ENCODE data around the gene LAGE3.

The LAGE3 gene

DNA sequence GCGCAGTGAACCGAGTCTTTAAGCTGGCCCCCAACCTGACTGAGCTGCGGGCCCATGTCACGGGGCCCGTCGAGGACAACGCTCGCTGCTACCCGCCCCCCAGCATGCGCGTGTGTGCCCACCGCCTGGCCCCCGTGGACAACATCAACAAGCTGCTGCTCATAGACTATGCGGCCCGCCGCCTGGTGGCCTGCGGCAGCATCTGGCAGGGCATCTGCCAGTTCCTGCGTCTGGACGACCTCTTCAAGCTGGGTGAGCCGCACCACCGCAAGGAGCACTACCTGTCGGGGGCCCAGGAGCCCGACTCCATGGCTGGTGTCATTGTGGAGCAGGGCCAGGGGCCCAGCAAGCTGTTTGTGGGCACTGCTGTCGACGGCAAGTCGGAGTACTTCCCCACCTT, 18.8 kb downstream of the LAGE3 start:
- H3K27ac Mint-ChIP-seq, result no peak overlapping the region
- H3K4me1 Mint-ChIP-seq, result peaks cover 9% of the 10 kb centered on the region
- DNase-seq (no peak), ATAC-seq (no peak)
- no peaks in the 10 kb centered on the region for H3K9me3 Mint-ChIP-seq
- H3K27me3 Mint-ChIP-seq, result no peaks in the 10 kb centered on the region
- H3K36me3 Mint-ChIP-seq (ENCODE audit: low read depth), result peaks cover 4% of the 10 kb centered on the region
- peak overlapping the region; percentile 81 for H3K4me3 Mint-ChIP-seq

DNA sequence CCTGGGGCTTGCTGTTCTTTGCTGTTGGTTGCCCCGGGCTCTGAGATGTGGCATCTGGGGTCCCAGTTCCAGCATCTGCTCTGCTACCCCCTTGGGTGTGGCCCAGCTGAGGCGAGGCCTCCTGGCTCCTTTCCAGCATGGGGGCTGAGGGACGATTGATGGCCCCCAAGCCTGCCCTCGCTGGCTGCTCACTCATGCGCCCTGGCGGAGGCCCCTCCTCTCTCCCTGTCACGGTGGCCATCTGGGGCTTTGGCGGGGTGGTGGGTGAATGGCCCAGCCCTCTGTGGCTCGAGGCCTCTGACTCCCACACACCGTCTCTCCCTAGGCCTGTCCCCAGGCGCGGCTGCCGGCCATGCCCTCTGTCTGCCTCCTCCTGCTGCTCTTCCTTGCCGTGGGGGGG, 19.2 kb downstream of the LAGE3 start:
- no peak for ATAC-seq
- H3K27me3 Mint-ChIP-seq, result no peaks in the 10 kb centered on the region
- peaks cover 9% of the 10 kb centered on the region for H3K4me1 Mint-ChIP-seq
- H3K36me3 Mint-ChIP-seq (ENCODE audit: low read depth), result peaks cover 4% of the 10 kb centered on the region
- H3K4me3 Mint-ChIP-seq, result peak overlapping the region; percentile 81
- H3K27ac Mint-ChIP-seq, result no peak overlapping the region
- no peak for DNase-seq
- H3K9me3 Mint-ChIP-seq, result no peaks in the 10 kb centered on the region

- Mint-ChIP-seq H3K9me3 (no peaks in the 10 kb centered on the region), H3K4me3 (peak overlapping the region; percentile 81), H3K4me1 (peaks cover 9% of the 10 kb centered on the region), H3K36me3 (ENCODE audit: low read depth) (peaks cover 4% of the 10 kb centered on the region), H3K27ac (no peak overlapping the region), H3K27me3 (no peaks in the 10 kb centered on the region)
- DNase-seq (no peak), ATAC-seq (peak; percentile 53)
Measured at GRCh38 chrX:154458954-154459778, 19.9 kb downstream of the LAGE3 start.

DNA sequence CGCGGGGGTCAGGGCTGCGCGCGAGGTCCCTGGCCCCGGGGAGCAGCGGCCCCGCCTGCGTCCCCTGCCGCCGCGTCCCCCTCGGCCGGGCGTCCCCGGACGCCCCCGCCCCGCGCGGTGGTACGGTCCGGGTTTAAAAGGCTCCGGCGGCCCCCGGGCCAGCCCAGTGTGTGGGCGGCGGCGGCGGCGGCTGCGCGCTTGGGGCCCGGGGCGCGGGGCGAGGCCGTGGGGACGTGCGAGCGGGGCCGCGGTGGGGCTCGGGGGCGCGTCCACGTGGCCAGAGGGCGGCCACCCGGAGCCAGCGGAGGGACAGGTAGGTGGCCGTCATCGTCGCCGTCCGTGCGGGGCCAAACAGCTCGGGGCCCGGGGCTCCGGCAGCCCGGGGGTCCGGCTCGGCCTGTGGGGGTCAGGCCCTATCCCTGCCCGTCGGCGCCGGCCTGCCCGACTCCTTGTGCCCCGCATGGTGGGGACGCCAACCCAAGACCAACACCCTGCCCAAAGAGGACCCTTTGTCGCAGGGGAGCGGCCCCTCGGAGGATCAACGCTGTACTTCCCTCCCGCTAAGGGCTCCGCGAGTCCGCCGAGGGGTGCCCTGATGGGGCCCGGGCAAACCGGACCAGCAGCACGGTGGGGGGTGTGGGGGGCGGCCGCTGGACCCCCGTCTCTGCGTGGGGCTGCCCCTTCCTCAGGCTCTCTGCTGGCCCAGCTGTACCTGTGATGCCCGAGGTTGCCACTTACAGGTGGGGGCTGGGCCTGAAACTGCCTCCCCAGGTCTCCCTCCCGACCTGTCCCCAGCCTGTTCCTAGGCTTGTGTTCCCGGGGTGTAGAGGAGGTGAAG, 20.7 kb downstream of the LAGE3 start, which contains the start of gene PLXNA3:
Gene PLXNA3, plus strand, starts transcription at position 166 of the 838 bp plus-strand sequence. CDS start 1,903 bp downstream, outside the sequence.
- no peaks in the 10 kb centered on the region for H3K9me3 Mint-ChIP-seq
- peak within 1 kb of the TSS; percentile 91 for H3K27ac Mint-ChIP-seq
- peaks cover 9% of the 10 kb centered on the region for H3K4me1 Mint-ChIP-seq
- H3K27me3 Mint-ChIP-seq, result no peaks in the 10 kb centered on the region
- DNase-seq (peak; percentile 71), ATAC-seq (peak; percentile 59)
- H3K4me3 Mint-ChIP-seq, result peak within 1 kb of the TSS; percentile 88
- H3K36me3 Mint-ChIP-seq (ENCODE audit: low read depth), result peaks cover 4% of the 10 kb centered on the region

- DNase-seq, result peak; percentile 53
- H3K27me3 Mint-ChIP-seq, result no peaks in the 10 kb centered on the region
- no peaks in the 10 kb centered on the region for H3K9me3 Mint-ChIP-seq
- H3K4me1 Mint-ChIP-seq, result peaks cover 9% of the 10 kb centered on the region
- peak; percentile 55 for ATAC-seq
- H3K27ac Mint-ChIP-seq, result peak overlapping the region; percentile 91
- peaks cover 2% of the 10 kb centered on the region for H3K36me3 Mint-ChIP-seq (ENCODE audit: low read depth)
- peak overlapping the region; percentile 88 for H3K4me3 Mint-ChIP-seq
Measured at GRCh38 chrX:154457491-154458115, 21.5 kb downstream of the LAGE3 start.

GRCh38 chrX:154452823-154453222, 26.3 kb downstream of the LAGE3 start:
- Mint-ChIP-seq H3K4me1 (peaks cover 4% of the 10 kb centered on the region), H3K9me3 (no peaks in the 10 kb centered on the region), H3K36me3 (ENCODE audit: low read depth) (peaks cover 2% of the 10 kb centered on the region), H3K27ac (no peak overlapping the region), H3K27me3 (no peaks in the 10 kb centered on the region), H3K4me3 (no peak overlapping the region)
- DNase-seq (no peak), ATAC-seq (no peak)

DNA sequence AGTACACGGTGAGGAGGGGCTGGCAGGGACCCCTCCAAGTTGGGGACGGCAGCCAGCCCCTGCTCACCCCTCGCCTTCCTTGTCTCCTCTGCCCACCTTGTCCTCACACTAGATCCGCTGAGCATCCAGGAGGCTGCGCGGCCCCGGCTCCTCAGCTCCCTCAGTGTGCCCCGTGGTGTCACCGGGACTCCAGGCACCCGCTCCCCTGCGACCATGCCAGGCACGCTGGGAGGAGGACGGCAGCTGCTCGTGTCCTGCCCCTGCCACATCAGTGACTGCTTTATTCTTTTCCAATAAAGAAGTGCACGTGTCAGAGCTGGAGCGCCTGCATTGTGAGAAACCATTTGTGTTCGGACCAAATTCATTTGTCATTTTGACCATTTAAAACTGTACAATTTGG, 28.8 kb downstream of the LAGE3 start:
- Mint-ChIP-seq H3K36me3 (ENCODE audit: low read depth) (peaks cover 5% of the 10 kb centered on the region), H3K4me1 (peaks cover 3% of the 10 kb centered on the region), H3K27ac (no peak overlapping the region), H3K4me3 (no peak overlapping the region), H3K27me3 (no peaks in the 10 kb centered on the region), H3K9me3 (no peaks in the 10 kb centered on the region)
- DNase-seq (no peak), ATAC-seq (no peak)

DNA sequence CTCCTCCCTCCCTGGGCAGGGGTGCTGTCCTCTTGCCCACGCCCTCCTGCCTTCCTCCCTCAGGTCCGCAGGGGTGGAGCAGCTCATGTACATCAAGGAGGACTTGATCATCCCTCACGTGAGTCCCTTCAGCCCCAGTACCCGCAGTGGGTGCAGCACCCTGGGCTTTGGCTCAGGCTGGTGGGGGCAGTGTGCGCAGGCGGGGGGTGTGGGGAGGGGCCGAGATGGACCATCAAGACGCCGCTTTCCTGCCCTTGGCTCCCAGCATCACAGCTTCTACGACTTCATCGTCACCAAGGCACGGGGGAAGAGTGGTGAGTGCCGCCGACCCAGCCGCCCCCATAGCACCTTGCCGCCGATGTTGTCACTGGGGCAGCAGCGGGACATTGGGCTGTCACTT, 29.5 kb downstream of the LAGE3 start:
- Mint-ChIP-seq H3K27ac (no peak overlapping the region), H3K27me3 (no peaks in the 10 kb centered on the region), H3K4me3 (no peak overlapping the region), H3K4me1 (peaks cover 3% of the 10 kb centered on the region), H3K36me3 (ENCODE audit: low read depth) (peaks cover 5% of the 10 kb centered on the region), H3K9me3 (no peaks in the 10 kb centered on the region)
- ATAC-seq, result no peak
- no peak for DNase-seq

- Mint-ChIP-seq H3K4me1 (peaks cover 4% of the 10 kb centered on the region), H3K27ac (no peak overlapping the region), H3K27me3 (no peaks in the 10 kb centered on the region), H3K9me3 (no peaks in the 10 kb centered on the region), H3K36me3 (ENCODE audit: low read depth) (peaks cover 5% of the 10 kb centered on the region), H3K4me3 (no peak overlapping the region)
- DNase-seq, result no peak
- no peak for ATAC-seq
Measured at GRCh38 chrX:154448484-154448883, 30.6 kb downstream of the LAGE3 start.

- peaks cover 8% of the 10 kb centered on the region for H3K4me1 Mint-ChIP-seq
- no peaks in the 10 kb centered on the region for H3K9me3 Mint-ChIP-seq
- no peak for ATAC-seq
- DNase-seq, result no peak
- H3K36me3 Mint-ChIP-seq (ENCODE audit: low read depth), result peaks cover 8% of the 10 kb centered on the region
- H3K27ac Mint-ChIP-seq, result no peak overlapping the region
- H3K27me3 Mint-ChIP-seq, result no peaks in the 10 kb centered on the region
- no peak overlapping the region for H3K4me3 Mint-ChIP-seq
Measured at GRCh38 chrX:154446430-154446829, 32.7 kb downstream of the LAGE3 start.

DNA sequence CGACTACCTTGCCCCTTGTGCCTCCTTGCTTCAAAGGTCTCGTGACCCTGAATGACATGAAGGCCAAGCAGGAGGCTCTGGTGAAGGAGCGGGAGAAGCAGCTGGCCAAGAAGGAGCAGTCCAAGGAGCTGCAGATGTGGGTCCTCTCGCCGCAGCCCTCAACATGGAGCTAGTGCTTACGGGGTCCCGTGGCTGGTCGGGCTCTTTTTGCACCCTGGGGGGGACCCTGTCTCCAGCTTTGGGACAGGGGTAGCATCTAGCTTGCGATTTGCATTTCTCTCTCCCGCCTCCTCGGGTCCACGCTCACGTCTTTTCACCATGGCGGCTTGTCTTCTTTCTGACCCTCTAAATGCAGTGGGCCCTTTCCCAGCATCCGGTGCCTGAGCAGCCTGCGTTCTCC, 33.3 kb downstream of the LAGE3 start:
- DNase-seq (no peak), ATAC-seq (no peak)

GRCh38 chrX:154444755-154445246, 34.3 kb downstream of the LAGE3 start:
- peaks cover 10% of the 10 kb centered on the region for H3K36me3 Mint-ChIP-seq (ENCODE audit: low read depth)
- H3K4me1 Mint-ChIP-seq, result peaks cover 10% of the 10 kb centered on the region
- peak overlapping the region; percentile 66 for H3K4me3 Mint-ChIP-seq
- no peaks in the 10 kb centered on the region for H3K27me3 Mint-ChIP-seq
- no peak for ATAC-seq
- no peak for DNase-seq
- H3K27ac Mint-ChIP-seq, result no peak overlapping the region
- H3K9me3 Mint-ChIP-seq, result no peaks in the 10 kb centered on the region

More for the DNA sequence above, 33.3 kb downstream of the LAGE3 start:
- Mint-ChIP-seq H3K4me1 (peaks cover 8% of the 10 kb centered on the region), H3K4me3 (peak overlapping the region; percentile 8), H3K27me3 (no peaks in the 10 kb centered on the region), H3K27ac (no peak overlapping the region), H3K36me3 (ENCODE audit: low read depth) (peaks cover 8% of the 10 kb centered on the region), H3K9me3 (no peaks in the 10 kb centered on the region)

- H3K4me1 Mint-ChIP-seq, result peaks cover 10% of the 10 kb centered on the region
- ATAC-seq (peak; percentile 79), DNase-seq (peak; percentile 80)
- peaks cover 9% of the 10 kb centered on the region for H3K36me3 Mint-ChIP-seq (ENCODE audit: low read depth)
- no peak within 1 kb of the TSS for H3K27ac Mint-ChIP-seq
- H3K4me3 Mint-ChIP-seq, result peak within 1 kb of the TSS; percentile 66
- no peaks in the 10 kb centered on the region for H3K9me3 Mint-ChIP-seq
- H3K27me3 Mint-ChIP-seq, result no peaks in the 10 kb centered on the region
Measured at GRCh38 chrX:154443992-154444754, 34.9 kb downstream of the LAGE3 start, which contains the start of gene FAM50A. TSS of gene FAM50A (plus strand) at chrX:154444141. CDS start at chrX:154444236, 95 bp downstream.
